Posterior cingulate gyrus (tissue), 11 donors: ENCODE data around the gene KCNQ4.

Source experiments
- DNase-seq, 10 donors: peaks; one replicate each; pipeline versions ENCODE4 v3.0.0 to v3.0.0-alpha.2; 2020 to 2021; ENCODE audit warnings: mixed read lengths in 3 of 10
- intact Hi-C: fragments of 100-400 bp; cut with DNase I; formaldehyde crosslinking; loops from one replicate; pipeline ENCODE4 v1.15.1; 2023

The KCNQ4 gene

GRCh38 chr1:40876891-40877290 is 93.3 kb downstream of the KCNQ4 start:
- intact Hi-C loops = no loop called here
- DNase-seq = no peak

- peak in 2 of 10 donors; percentile 20 to 71 for DNase-seq
- intact Hi-C loops = no loop called here
Observed at GRCh38 chr1:40877698-40878097, 94.1 kb downstream of the KCNQ4 start.

- intact Hi-C loops = no loop called here
- no peak for DNase-seq
Observed at GRCh38 chr1:40878906-40879305, 95.3 kb downstream of the KCNQ4 start.

GRCh38 chr1:40879482-40880175 is 96.0 kb downstream of the KCNQ4 start:
- DNase-seq = no peak
- intact Hi-C loops = no loop called here

GRCh38 chr1:40880813-40881549 is 97.4 kb downstream of the KCNQ4 start:
- intact Hi-C loops = no loop called here
- no peak for DNase-seq

GRCh38 chr1:40884055-40884795 is 100.6 kb downstream of the KCNQ4 start:
- intact Hi-C loops = no loop called here
- peak in 1 of 10 donors; percentile 76 for DNase-seq

GRCh38 chr1:40886318-40887011 is 102.9 kb downstream of the KCNQ4 start:
- peak in 1 of 10 donors; percentile 12 for DNase-seq
- intact Hi-C loops = no loop called here

- DNase-seq = no peak
- intact Hi-C loops = no loop called here
Observed at GRCh38 chr1:40887012-40887378, 103.4 kb downstream of the KCNQ4 start.

GRCh38 chr1:40887652-40888051 is 104.1 kb downstream of the KCNQ4 start:
- intact Hi-C loops = no loop called here
- DNase-seq = peak in 1 of 10 donors; percentile 30
